NT2/D1 (cell line): ENCODE data around the gene LTBP4.

ENCODE experiments used
- DNase-seq: peaks from one replicate; pipeline ENCODE4 v3.0.0-alpha.2; 2011; ENCODE audit warnings: low read depth, low spot score
- H3K27me3 ChIP-seq: 2 replicates; pipeline ENCODE4 v1.6.0; 2011; ENCODE audit warnings: mild to moderate bottlenecking; ENCODE audit not compliant: insufficient read length, insufficient read depth
- H3K36me3 ChIP-seq: 2 replicates; pipeline ENCODE4 v1.6.1; 2011; ENCODE audit warnings: mild to moderate bottlenecking, low read length, mixed read lengths; ENCODE audit not compliant: insufficient read depth, insufficient read length
- H3K4me1 ChIP-seq: 2 replicates; pipeline ENCODE4 v1.5.1; 2011; ENCODE audit not compliant: insufficient read depth, insufficient read length
- H3K4me3 ChIP-seq: 2 replicates; pipeline ENCODE4 v1.5.1; 2011; ENCODE audit warnings: low read depth; ENCODE audit not compliant: insufficient read length
- H3K9ac ChIP-seq: 2 replicates; pipeline ENCODE4 v1.6.0; 2011; ENCODE audit warnings: low read depth; ENCODE audit not compliant: insufficient read length
- H3K9me3 ChIP-seq: 2 replicates; pipeline ENCODE4 v1.5.1; 2011; ENCODE audit warnings: mild to moderate bottlenecking, low read length; ENCODE audit not compliant: insufficient read depth
- SUZ12 ChIP-seq: IDR thresholded peaks from 2 replicates; pipeline ENCODE4 v1.6.1; 2011; ENCODE audit not compliant: insufficient read length, insufficient read depth; ENCODE audit errors: extremely low read depth
- YY1 ChIP-seq: IDR thresholded peaks from 2 replicates; pipeline ENCODE4 v1.6.1; 2011; ENCODE audit not compliant: insufficient read length, insufficient read depth
- ZNF274 ChIP-seq: IDR thresholded peaks from 2 replicates; pipeline ENCODE4 v1.6.1; 2011; ENCODE audit warnings: mild to moderate bottlenecking, low read depth, low read length

Gene LTBP4

DNA sequence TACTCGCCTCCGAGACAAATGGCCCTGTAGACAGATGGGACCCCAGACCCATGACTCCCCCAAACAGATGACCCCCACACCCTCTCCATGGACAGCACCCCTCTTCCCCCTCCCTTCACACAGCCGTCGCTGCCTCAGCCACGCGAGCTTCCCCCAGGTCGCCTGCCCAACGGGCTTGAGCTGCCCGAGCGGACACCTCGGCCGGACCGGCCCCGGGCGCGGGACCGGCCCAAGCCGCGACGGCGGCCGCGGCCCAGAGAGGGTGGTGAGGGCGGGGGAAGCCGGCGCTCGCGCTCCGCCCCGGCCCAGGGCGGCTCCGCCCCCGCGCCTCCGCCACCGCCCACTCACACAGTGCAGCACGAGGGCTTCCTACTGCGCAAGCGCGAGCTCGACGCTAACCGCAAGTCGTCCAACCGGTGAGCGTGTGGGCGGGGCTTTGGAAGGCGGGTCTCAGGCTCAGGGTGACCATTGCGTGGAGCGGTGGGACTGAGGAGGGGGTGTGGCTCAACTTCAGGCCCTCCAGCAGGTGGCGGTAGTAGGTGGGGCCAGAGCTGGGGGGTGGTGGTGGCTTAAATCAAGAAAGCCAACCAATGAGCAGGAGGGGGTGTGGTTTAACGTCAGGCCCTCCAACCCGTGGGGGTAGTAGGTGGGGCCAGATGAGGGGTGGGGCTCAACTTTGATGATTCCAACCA, 30.7 kb upstream of the LTBP4 start:
- peak; percentile 98 for DNase-seq
- peaks cover 5% of the 10 kb centered on the region for H3K4me1 ChIP-seq
- no peaks in the 10 kb centered on the region for H3K9me3 ChIP-seq
- no peak for TF ChIP-seq ZNF274
- TF ChIP-seq YY1 = no peak
- no peak for TF ChIP-seq SUZ12
- H3K36me3 ChIP-seq = no peaks in the 10 kb centered on the region
- H3K27me3 ChIP-seq = peaks cover 47% of the 10 kb centered on the region
- H3K9ac ChIP-seq = peak overlapping the region; percentile 77
- peak overlapping the region; percentile 49 for H3K4me3 ChIP-seq

DNA sequence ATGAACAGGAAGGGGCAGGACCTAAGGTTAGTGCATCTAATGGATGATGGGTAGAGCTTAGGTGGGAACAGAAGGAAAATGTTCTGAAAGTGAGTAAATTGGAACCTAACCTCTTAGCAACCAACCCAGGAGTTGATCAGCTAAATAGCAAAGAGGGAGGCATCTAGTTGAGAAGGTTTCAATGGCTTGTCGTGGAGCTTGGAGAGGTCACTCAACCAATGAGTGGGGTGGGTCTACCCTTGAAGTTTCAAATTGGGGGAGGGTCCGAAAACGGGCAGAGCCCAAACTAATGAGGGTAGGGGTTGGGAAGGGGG, 30.2 kb upstream of the LTBP4 start:
- H3K4me3 ChIP-seq = no peak overlapping the region
- no peaks in the 10 kb centered on the region for H3K9me3 ChIP-seq
- peaks cover 6% of the 10 kb centered on the region for H3K4me1 ChIP-seq
- no peak for DNase-seq
- peaks cover 42% of the 10 kb centered on the region for H3K27me3 ChIP-seq
- no peaks in the 10 kb centered on the region for H3K36me3 ChIP-seq
- TF ChIP-seq SUZ12 (no peak), YY1 (no peak), ZNF274 (no peak)
- H3K9ac ChIP-seq = no peak overlapping the region

DNA sequence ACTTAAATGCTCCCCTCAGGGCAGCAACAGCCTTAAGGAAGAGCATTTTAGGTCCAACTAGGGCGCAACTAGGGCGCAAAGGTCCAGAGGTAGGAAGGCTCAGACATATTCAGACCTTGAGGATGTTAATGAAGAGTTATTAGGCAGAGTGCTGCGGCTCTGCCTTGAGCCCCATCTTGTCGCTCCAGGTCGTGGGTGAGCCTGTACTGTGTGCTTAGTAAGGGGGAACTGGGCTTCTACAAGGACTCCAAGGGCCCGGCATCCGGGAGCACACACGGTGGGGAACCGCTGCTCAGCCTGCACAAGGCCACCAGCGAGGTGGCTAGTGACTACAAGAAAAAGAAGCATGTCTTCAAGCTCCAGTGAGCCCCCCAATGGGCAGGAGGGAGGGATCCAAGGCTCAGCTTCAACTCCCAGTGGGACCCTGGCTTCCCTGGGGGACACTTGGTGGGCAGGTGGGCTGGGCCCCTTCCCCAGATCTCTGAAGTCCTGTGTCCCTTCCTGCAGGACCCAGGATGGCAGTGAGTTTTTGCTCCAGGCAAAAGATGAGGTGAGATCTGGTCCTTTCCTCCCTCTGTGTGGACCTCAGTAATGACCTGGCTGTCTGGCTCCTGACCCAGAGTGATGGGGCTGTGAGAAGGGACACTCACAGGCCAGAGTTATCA, 29.2 kb upstream of the LTBP4 start:
- no peaks in the 10 kb centered on the region for H3K9me3 ChIP-seq
- no peak for TF ChIP-seq YY1
- TF ChIP-seq SUZ12 = no peak
- TF ChIP-seq ZNF274 = no peak
- H3K36me3 ChIP-seq = no peaks in the 10 kb centered on the region
- H3K4me1 ChIP-seq = peaks cover 6% of the 10 kb centered on the region
- H3K9ac ChIP-seq = no peak overlapping the region
- H3K4me3 ChIP-seq = no peak overlapping the region
- H3K27me3 ChIP-seq = peaks cover 32% of the 10 kb centered on the region
- DNase-seq = no peak

DNA sequence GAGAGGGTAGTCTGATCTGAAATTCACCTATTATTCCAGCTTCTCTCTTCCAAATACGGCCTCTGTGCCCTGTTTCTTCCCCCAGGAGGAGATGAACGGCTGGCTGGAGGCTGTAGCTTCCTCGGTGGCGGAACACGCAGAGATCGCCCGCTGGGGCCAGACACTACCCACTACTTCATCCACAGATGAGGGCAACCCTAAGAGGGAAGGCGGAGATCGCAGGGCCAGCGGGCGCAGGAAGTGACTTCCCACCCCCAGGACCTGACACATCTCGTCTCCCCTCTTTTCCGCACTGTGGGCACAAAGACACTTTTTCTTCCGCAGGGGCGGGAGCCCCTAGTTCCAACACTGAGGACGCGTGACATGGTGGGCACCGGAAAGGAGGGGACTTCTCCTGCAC, 25.8 kb upstream of the LTBP4 start:
- no peak for DNase-seq
- H3K9ac ChIP-seq = no peak overlapping the region

GRCh38 chr19:40576151-40576584, 25.0 kb upstream of the LTBP4 start:
- peak overlapping the region; percentile 80 for H3K4me3 ChIP-seq
- no peak for DNase-seq
- no peaks in the 10 kb centered on the region for H3K9me3 ChIP-seq
- H3K27me3 ChIP-seq = no peaks in the 10 kb centered on the region
- peaks cover 3% of the 10 kb centered on the region for H3K4me1 ChIP-seq
- peak overlapping the region; percentile 50 for H3K9ac ChIP-seq
- TF ChIP-seq ZNF274 (no peak), YY1 (no peak), SUZ12 (no peak)
- H3K36me3 ChIP-seq = peaks cover 22% of the 10 kb centered on the region

More for the DNA sequence above, 25.8 kb upstream of the LTBP4 start:
- no peaks in the 10 kb centered on the region for H3K27me3 ChIP-seq
- no peak for TF ChIP-seq YY1
- no peak for TF ChIP-seq ZNF274
- TF ChIP-seq SUZ12 = no peak
- H3K36me3 ChIP-seq = peaks cover 14% of the 10 kb centered on the region
- H3K9me3 ChIP-seq = no peaks in the 10 kb centered on the region
- H3K4me3 ChIP-seq = no peak overlapping the region
- H3K4me1 ChIP-seq = peaks cover 3% of the 10 kb centered on the region

DNA sequence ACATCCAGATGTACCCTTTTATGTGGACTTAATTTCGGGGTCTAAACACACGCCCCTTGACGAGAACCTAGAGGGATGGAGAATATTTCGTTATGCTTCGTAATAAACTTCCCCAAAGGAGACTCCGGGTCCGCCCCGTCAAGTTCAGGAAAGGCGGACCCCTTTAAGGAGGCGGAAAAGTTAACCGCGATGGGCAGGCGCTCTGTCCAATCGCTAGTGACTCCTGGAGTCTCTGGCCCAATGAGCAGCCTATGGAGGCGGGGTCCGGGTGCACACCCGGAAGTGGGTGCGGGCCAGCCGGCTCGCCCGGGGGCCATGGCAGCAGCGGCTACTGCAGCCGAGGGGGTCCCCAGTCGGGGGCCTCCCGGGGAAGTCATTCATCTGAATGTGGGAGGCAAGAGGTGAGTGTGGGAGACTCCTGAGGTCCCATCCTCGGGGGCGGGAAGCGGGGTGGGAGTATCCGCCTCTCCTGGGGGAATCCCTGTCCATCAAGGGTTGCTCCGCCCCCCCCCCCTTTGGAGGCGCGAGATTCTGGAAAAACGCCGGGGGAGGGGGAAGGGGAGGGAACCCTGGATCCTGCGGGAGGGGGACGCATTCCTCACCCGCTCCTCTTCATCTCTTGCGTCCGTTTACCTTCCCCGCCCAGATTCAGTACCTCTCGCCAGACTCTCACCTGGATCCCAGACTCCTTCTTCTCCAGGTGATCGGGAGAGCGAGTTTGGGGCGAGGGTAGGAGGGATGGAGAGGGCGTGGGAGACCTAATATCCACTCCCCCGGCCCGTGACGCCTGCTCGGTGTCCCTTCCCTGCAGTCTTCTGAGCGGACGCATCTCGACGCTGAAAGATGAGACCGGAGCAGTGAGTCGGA, 24.4 kb upstream of the LTBP4 start, which contains the start of gene SHKBP1:
Gene SHKBP1, plus strand, starts transcription at position 289 of the 867 bp plus-strand sequence. Its CDS starts 27 bp downstream, at position 316.
- TF ChIP-seq YY1 = no peak
- TF ChIP-seq SUZ12 = no peak
- TF ChIP-seq ZNF274 = no peak
- peak; percentile 83 for DNase-seq
- Histone ChIP-seq H3K9me3 (no peaks in the 10 kb centered on the region), H3K36me3 (peaks cover 24% of the 10 kb centered on the region), H3K9ac (peak within 1 kb of the TSS; percentile 83), H3K27me3 (no peaks in the 10 kb centered on the region), H3K4me1 (peaks cover 3% of the 10 kb centered on the region), H3K4me3 (peak within 1 kb of the TSS; percentile 80)

DNA sequence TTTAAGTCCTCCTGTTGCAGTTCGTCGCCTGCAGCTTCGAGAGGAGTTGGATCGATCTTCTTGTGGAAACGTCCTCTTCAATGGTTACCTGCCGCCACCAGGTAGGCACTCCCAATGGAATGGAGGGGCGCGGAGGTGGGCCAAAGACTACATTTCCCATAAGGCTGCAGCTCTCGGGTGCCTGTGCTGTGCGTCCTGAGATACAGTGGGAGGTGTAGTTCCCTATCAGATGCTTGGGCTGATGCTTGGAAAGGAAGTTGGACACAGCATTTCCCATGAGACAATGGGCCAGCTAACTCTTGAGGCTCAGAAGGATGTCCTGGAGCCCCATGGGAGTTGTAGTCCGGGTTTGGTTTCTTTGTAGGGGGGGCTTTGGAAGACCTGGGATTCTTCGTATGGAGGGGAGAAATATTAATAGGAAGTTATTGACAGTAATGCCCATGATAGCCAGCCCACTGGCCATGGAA, 22.7 kb upstream of the LTBP4 start:
- TF ChIP-seq SUZ12 (no peak), ZNF274 (no peak), YY1 (no peak)
- no peak overlapping the region for H3K4me3 ChIP-seq
- no peaks in the 10 kb centered on the region for H3K9me3 ChIP-seq
- H3K4me1 ChIP-seq = peaks cover 3% of the 10 kb centered on the region
- no peak for DNase-seq
- no peak overlapping the region for H3K9ac ChIP-seq
- H3K27me3 ChIP-seq = no peaks in the 10 kb centered on the region
- H3K36me3 ChIP-seq = peaks cover 34% of the 10 kb centered on the region
